GM03348 (cell line): ENCODE measurements around the gene TMEM198.

Experiments
- DNase-seq: peaks from one replicate; pipeline ENCODE4 v3.0.0; 2012; ENCODE audit warnings: low spot score

TMEM198 gene, protein sequence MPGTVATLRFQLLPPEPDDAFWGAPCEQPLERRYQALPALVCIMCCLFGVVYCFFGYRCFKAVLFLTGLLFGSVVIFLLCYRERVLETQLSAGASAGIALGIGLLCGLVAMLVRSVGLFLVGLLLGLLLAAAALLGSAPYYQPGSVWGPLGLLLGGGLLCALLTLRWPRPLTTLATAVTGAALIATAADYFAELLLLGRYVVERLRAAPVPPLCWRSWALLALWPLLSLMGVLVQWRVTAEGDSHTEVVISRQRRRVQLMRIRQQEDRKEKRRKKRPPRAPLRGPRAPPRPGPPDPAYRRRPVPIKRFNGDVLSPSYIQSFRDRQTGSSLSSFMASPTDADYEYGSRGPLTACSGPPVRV

GRCh38 chr2:219543596-219544358, at the start of gene TMEM198, which contains the start of gene CHPF:
TSS of gene TMEM198 (plus strand) at chr2:219544028. CDS start at chr2:219544728, 700 bp downstream.
TSS of gene CHPF (minus strand) at chr2:219543809. CDS start at chr2:219543538, 271 bp downstream.
- DNase-seq = peak; percentile 99

- no peak for DNase-seq
Measured at GRCh38 chr2:219494952-219495530, 48.8 kb upstream of the TMEM198 start.

DNA sequence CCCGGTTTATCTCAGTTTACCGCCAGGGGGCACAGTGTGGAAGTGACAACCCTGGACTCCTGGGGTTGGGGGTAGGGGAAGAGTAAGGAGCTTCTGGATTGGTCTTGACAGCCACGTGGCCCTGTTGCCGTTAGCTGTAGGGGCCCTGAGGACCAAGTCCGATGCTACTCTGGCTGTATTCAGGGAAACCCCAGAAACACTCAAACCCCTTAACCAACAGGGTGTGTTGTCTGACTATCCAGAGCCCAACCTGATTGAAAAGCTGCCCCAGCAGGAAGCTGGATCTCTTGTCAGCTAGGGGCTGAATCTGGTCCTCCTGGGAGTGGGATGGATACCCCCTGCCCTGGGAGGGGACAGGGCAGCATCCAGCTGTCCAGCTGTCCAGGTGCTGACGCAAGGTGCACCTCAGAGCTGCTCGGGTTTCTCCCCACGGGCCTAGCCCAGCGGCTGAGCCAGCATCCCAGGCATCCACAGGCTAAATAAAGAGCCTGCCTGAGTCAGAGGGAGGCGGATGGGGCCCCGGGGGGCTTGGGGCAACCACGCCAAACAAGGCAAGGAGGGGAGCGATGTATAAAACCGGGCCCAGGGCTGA, 48.2 kb upstream of the TMEM198 start:
- peak; percentile 89 for DNase-seq

DNA sequence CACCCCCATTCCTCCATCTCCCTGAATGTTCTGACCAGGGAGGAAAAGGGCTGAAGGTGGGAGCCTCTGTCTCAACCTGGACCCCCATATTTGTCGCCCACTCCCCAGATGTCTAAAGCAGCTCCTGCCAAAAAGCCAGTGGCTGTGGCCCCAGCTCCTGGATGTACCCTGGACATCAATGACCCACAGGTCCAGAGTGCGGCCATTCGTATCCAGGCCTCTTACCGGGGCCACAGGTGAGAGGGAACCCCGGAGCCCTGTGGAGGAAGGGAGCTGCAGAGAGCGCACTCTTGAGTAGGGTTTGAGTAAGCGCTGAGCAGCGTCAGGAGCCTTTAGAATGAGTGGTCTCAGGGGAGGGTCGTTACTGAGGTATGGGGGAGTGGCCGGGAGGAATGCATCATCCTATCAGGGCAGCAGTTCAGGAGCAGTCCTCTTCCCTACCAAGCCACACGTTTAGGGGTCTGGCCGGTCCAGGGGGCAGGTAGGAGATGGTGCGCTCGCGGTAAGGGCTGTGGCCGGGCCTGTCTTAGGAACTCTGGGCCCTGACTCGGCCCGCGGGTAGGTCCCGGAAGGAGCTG, 47.5 kb upstream of the TMEM198 start:
- DNase-seq = no peak

DNA sequence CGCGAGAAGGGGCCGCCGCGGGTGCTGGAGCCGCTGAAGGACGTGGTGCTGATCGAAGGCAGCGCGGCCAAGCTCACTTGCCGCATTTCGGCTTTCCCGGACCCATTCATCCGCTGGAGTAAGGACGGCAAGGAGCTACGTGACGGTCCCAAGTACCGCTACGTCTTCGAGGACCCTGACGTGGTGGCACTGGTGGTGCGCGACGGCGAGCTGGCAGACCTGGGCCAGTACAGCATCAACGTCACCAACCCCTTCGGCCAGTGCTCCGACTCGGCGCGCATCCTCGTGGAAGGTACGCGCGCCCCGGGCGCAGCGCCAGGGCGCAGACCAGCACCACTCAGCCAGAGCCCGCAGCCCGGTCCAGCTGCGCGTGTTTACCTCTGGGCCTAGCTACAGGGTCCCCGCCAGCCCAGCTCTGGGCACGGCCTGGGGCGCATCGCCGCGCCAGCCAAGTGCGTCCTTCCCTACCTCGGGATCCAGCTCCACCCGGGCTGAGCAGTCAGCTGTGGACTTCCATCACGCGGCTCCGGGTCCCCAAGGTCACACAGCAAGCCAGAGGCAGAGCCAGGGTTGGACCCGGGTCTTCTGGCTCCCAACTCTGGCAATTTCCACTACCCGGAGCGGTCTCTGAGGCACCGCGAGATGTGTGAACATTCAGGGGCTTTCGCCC, 46.9 kb upstream of the TMEM198 start:
- DNase-seq = no peak

GRCh38 chr2:219497495-219498279, 46.1 kb upstream of the TMEM198 start:
- peak; percentile 96 for DNase-seq

DNA sequence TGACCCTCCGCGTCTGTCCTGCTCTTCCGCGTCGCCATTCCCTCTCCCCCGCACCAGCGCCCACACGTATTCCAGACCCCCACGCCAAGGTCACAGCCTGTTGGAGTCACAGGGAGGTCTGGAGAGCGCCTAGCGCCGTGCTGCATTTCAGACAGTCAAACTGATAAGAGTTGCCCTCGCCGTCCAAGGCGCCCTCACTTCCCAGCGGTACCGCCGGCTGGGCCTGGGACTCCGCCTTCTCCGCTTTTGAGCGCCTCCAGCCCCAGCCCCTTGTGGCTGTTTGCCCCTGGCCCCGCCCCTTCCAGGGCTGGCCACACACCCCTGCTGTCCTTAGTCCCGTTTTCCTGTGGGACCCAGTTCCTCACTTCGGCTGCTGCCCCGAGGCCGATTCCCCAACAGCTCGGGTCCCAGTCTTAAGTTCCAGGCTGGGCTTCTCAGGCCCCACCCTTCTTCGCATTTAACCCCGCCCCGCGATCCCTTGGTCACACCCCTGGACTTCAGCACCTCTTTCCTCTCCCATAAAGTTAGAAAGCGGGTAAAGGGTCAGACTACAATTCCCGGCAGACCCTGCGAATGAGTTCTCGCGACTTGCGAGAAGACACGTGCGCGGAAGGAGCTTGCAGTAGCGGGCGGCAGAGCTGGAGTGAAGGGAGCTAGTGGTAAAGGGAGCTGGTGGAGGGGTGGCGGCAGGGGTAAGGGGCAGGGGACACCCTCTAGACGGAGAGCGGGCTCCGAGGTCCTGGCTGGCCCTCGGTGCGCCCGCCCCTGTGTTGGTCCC, 45.4 kb upstream of the TMEM198 start, which contains the start of gene GMPPA:
Gene GMPPA (plus strand): TSS at position 612 of the 778 bp plus-strand sequence. CDS start 1,085 bp downstream, outside the sequence.
- DNase-seq = peak; percentile 97

GRCh38 chr2:219499058-219499307, 44.8 kb upstream of the TMEM198 start:
- DNase-seq = no peak

DNA sequence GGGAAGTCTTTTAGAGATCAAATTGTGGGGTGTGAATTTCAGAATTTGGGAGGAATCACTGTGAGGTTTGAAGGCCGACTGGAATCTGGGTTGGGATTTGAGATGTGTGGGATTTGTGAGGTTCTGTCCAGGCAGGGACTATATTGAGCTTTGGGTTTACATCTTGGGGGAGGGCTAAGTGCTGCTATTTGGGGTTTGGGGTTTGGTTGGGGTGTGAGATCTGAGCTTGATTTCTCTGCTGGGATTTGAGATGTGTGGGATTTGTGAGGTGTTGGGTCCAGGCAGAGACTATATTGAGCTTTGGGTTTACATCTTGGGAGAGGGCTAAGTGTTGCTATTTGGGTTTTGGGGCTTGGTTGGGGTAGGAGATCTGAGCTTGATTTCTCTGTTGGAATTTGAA, 44.3 kb upstream of the TMEM198 start:
- no peak for DNase-seq

GRCh38 chr2:219500135-219500534, 43.7 kb upstream of the TMEM198 start:
- DNase-seq = no peak

- no peak for DNase-seq
Measured at GRCh38 chr2:219501849-219502248, 42.0 kb upstream of the TMEM198 start.

- DNase-seq = no peak
Measured at GRCh38 chr2:219502618-219503017, 41.2 kb upstream of the TMEM198 start.

DNA sequence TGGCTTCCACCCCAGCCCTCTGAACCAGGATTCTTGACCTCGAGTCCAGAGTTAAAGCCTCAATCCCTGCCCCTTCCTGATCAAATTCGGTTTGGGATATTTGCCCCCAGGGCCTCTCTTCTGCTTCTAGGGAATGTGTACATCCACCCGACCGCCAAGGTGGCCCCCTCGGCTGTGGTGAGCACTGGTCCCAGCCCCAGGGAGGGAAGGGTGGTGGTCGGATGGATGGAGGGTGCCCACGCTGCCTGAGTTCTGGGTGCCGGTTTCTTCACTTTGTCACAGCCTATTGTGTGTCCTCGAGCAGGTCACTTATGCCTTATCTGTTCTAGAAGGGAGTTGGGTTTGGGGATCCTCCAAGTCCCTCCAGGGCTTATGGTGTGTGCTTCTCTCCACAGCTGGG, 38.2 kb upstream of the TMEM198 start:
- DNase-seq = no peak

DNA sequence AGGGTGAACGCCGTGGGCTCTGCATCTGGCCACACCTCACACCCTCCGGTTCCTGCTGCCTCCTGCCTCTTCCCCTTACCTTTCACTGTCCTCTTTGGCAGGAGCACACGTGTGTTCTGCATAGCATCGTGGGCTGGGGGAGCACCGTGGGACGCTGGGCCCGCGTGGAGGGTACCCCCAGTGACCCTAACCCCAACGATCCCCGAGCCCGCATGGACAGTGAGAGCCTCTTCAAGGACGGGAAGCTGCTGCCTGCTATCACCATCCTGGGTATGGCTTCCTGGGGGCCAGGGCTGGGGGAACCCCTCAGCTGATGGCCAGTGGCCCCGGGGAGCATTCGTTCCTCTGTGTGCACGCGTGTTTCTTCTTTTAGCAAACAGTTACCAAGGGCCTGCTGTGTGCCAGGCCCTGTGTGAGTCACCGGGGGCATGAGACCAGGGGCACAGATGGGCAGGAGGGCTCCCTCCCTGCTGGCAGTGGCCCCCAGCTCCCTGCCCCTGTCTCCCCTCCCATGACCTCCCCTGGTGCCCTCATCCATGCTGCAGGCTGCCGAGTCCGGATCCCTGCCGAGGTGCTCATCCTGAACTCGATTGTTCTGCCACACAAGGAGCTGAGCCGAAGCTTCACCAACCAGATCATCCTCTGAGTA, 37.6 kb upstream of the TMEM198 start:
- no peak for DNase-seq

DNA sequence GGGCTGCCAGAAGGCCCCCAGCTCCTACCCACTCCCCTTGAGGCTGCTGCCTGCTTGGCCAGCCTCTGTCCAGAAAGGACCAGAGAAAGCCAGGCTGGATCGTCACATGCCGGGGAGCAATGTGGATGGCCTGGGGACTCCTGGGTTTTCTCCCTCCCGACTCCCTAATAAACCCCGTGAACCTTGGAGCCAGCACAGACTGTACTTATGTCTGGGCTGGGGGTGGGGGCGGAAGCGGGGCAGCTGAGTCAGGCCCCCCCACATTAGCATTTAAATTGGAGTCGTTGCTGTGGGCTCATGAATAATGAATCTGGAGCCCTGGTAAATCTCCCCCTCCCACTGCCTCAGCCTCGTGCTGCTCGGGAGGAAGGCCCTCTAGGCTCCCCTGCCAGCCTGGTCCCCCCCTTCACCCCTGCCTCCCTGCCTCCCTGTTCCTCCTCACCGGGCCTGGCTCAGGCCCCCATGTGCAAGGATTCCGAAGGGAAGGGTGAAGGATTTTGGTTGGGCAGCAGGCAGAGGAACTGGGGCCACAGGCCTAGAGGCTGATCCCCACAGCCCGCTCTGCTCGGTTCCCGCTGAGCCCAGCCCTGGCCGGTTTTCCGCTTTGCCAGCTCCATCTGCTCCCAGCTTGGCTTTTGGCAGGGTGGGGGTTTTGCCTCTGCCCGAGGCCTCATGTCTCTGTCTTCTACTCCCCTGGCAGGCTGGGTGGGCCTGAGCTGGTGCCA, 36.9 kb upstream of the TMEM198 start:
- no peak for DNase-seq

DNA sequence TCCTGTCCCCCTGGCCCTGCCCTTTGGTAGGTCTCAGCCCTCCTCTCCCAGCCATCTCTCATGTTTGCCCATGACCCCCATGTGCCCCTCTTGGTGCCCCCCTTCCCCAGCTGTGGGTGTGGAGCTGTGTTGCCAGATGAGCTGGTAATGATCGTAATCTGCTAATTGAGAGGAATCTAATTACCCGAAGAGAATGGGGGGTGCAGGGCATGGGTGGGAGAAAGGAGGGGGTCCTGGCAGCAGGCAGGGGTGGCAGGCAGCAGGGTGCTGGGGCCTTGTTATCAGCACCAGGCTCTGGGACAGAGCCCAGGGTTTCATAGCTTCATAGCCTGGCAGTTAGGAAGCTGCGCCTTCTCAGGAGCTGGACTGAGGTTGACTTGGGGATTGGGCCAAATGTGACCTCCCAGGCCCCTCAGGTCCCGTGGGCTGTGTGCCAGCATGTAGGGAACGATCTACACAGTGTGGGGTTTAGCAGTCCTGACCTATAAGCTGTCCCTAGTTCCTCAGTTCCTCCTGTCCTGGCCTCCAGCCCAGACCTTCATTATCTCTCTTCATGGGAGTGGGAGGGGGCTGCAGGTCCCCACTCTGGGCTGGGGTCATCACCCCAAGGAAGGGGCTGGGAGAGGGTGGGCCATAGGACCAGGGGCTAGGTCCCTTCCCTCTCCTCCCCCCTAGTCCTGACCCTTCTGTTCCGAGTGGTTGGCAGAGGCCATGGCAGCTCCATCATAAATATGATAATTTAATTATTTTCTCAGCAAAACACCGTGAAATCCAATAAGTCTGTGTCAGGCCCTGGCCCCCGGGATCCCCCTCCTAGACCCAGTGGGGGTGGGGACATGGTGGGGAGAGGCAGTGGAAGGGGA, 36.0 kb upstream of the TMEM198 start:
- DNase-seq = no peak

- no peak for DNase-seq
Measured at GRCh38 chr2:219508444-219508734, 35.4 kb upstream of the TMEM198 start.
